COLO829 (cell line): ENCODE measurements around the gene ICAM4.
"Not testable (repeated sequence)": the region's sequence is repeated elsewhere in the genome, so short reads cannot be mapped to it uniquely, and the experiment has no call there.

Source experiments
- DNase-seq: peaks from one replicate; pipeline ENCODE4 v3.0.0; 2012; ENCODE audit warnings: low spot score

The ICAM4 gene

DNA sequence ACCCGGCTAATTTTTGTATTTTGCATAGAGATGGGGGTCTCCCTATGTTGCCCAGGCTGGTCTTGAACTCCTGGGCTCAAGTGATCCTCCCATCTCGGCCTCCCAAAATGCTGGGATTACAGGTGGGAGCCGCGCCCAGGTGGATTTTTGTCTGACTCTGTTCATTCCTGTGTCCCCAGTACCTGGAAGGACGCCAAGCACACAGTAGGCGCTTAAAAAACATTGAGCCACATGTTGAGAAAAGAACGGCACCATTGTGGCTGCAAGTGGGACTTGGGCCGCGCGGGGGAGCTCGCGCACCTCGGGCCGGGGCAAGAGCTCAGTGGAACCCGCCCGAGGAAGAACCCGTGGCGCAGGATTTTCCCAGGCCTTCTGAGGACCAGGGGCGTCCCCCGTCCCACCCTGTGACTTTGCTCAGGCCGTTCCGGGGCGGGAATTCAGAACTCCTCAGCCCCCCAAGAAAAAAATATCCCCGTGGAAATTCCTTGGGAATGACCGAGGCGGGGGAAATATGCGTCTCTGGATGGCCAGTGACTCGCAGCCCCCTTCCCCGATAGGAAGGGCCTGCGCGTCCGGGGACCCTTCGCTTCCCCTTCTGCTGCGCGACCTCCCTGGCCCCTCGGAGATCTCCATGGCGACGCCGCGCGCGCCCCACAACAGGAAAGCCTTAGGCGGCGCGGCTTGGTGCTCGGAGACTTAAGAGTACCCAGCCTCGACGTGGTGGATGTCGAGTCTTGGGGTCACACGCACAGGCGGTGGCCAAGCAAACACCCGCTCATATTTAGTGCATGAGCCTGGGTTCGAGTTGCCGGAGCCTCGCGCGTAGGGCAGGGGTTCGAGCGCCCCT lies 17.2 kb upstream of the ICAM4 start:
- peak; percentile 62 for DNase-seq

DNA sequence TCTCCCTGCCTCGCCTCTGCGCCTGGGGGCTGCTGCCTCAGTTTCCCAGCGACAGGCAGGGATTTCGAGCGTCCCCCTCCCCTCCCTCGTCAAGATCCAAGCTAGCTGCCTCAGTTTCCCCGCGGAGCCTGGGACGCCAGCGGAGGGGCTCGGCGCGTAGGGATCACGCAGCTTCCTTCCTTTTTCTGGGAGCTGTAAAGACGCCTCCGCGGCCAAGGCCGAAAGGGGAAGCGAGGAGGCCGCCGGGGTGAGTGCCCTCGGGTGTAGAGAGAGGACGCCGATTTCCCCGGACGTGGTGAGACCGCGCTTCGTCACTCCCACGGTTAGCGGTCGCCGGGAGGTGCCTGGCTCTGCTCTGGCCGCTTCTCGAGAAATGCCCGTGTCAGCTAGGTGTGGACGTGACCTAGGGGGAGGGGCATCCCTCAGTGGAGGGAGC lies 16.6 kb upstream of the ICAM4 start:
- no peak for DNase-seq

GRCh38 chr19:10270616-10271394 lies 15.9 kb upstream of the ICAM4 start, which contains the start of gene ICAM1:
ICAM1 (plus strand) TSS chr19:10271120; CDS start chr19:10271160, 40 bp downstream.
- DNase-seq = peak; percentile 68

DNA sequence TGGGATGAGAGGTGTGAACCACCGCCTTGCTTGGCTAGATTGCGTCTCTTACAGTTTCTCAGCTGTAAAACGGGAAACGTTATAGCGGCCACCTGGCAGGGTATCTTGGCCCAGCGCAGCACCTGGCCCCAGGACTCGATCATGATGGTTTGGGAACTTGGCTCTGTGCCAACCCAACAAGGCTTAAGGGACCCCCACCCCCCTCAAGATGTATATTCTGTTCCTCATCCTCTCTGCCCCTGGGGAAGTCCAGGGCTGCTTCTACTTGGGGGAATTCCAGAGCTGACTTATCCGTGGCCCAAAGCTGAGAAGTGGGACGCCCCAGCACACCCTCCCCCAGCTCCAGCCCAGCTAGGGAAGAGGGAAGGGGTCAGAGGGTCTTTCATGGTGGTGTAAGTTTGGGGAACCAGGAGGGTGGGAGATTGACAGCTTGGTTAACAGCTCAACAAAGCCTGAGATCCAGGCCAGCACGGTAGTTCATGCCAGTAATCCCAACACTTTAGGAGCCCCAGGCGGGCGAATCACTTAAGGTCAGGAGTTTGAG lies 15.1 kb upstream of the ICAM4 start:
- no peak for DNase-seq

DNA sequence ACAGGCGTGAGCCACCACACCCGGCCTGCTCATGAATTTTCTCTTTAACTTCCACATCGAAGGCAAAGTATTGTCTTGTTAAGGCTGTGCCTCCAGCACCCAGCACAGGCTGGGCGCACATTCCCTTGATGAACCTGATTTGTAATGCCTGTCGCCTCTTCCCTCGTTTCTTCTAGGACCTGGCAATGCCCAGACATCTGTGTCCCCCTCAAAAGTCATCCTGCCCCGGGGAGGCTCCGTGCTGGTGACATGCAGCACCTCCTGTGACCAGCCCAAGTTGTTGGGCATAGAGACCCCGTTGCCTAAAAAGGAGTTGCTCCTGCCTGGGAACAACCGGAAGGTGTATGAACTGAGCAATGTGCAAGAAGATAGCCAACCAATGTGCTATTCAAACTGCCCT lies 12.2 kb upstream of the ICAM4 start:
- DNase-seq = no peak

- DNase-seq = no peak
These were observed 8.8 kb upstream of the ICAM4 start for GRCh38 chr19:10277795-10278589.

- no peak for DNase-seq
These were observed 7.8 kb upstream of the ICAM4 start for GRCh38 chr19:10278935-10279334.

DNA sequence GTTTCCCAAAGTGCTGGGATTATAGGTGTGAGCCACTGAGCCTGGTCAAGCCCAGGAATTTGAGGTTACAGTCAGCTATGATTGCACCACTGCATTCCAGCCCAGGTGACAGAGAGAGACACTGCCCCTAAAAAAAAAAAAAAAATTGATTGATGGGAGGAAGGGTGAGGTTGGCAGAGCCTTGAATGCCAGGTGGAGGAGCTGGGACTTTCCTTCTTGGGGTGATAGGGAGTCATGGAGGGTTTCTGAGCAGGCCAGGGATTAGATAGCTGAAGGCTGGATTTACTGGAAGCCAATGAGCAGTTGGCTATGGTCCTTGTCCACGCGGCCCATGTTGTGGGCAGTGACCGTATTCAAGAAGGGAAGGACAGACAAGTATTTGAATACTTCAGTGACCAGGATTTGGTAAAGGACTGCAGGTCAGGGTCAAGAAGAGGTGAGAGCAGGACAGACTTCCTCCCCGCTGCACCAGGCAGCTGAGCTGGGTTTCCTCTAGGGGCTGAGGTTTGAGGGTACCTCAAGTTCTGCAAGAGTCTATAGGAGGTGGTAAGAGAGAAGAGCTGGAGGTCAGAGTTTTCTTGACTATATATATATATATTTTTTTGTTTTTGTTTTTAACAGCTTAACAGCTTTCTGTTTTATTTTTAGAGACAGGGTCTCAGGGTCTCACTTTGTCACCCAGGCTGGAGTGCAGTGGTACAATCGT lies 6.9 kb upstream of the ICAM4 start:
- DNase-seq = no peak

DNA sequence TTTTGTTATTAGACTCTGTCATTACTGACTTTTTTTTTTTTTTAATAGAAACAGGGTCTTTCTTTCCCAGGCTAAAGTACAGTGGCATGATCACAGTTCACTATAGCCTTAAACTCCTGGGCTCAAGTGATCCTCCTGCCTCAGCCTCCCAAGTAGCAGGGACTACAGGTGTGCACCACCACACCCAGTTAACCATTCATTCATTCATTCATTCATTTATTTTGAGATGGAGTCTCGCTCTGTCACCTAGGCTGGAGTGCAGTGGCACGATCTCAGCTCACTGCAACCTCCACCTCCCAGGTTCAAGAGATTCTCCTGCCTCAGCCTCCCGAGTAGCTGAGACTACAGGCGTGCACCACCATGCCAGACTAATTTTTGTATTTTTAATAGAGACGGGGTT lies 4.7 kb upstream of the ICAM4 start:
- not testable (repeated sequence) for DNase-seq

GRCh38 chr19:10283301-10284064 lies 3.3 kb upstream of the ICAM4 start:
- DNase-seq = no peak

GRCh38 chr19:10284065-10284959 lies 2.4 kb upstream of the ICAM4 start:
- DNase-seq = no peak

DNA sequence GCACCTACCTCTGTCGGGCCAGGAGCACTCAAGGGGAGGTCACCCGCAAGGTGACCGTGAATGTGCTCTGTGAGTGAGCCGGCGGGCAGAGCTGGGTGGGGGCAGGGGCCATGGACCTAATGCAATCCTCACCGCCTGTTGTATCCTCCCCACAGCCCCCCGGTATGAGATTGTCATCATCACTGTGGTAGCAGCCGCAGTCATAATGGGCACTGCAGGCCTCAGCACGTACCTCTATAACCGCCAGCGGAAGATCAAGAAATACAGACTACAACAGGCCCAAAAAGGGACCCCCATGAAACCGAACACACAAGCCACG lies 1.8 kb upstream of the ICAM4 start:
- no peak for DNase-seq

GRCh38 chr19:10285393-10285792 lies 1.4 kb upstream of the ICAM4 start:
- no peak for DNase-seq

DNA sequence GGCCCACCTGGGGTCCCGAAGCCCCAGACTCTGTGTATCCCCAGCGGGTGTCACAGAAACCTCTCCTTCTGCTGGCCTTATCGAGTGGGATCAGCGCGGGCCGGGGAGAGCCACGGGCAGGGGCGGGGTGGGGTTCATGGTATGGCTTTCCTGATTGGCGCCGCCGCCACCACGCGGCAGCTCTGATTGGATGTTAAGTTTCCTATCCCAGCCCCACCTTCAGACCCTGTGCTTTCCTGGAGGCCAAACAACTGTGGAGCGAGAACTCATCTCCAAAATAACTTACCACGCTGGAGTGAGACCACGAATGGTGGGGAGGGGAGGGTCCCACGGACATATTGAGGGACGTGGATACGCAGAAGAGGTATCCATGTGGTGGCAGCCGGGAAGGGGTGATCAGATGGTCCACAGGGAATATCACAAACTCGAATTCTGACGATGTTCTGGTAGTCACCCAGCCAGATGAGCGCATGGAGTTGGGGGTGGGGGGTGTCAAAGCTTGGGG lies 2.0 kb downstream of the ICAM4 start:
- DNase-seq = no peak

DNA sequence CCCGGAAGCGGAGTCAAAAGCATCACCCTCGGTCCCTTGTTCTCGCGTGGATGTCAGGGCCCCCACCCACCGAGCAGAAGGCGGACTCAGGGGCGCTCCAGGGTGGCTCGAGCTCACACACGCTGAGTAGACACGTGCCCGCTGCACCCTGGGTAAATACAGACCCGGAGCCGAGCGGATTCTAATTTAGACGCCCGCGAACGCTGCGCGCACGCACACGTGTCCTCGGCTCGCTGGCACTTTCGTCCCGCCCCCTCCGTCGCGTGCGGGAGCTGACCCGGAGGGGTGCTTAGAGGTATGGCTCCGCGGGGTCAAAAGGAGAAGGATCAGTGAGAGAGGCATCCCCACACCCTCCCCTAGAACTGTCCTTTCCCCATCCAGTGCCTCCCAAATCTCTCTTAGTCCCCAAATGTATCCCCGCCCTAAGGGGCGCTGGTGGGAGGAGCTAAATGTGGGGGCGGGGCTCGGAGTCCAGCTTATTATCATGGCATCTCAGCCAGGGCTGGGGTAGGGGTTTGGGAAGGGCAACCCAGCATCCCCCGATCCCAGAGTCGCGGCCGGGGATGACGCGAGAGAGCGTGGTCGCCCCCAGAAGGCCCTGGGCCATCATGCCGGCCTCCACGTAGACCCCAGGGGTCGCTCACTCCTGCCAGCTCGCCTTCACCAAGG lies 2.5 kb downstream of the ICAM4 start:
- no peak for DNase-seq

- no peak for DNase-seq
These were observed 3.1 kb downstream of the ICAM4 start, which contains the start of gene ICAM5 for GRCh38 chr19:10289836-10290356. ICAM5 (plus strand) TSS chr19:10289952; CDS start chr19:10290044, 92 bp downstream.

DNA sequence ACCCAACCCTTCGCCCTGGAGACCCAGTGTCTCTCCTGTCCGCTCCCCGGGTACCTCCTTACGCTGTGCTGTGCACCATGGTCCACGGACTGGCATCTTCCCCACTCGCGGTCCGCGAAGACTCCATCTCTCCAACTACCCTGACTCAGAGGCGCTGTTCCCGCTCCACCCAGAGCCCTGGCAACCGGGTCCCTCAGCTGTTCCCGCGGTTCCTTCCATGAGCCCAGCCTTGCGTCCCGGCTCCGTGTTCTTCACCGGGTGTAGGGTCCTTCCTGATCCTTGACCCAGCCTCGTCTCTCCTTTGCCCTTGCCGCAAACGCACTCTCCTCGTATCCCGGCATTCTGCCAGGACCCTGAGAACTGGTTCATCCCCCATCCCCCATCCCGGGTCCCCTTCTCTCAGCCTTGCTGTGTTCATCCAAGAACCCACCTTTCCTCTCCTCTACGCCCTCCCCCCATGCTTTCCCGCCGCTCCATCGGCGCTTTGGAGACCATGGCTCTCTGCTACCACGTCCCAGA lies 3.7 kb downstream of the ICAM4 start:
- no peak for DNase-seq

GRCh38 chr19:10290876-10291553 lies 4.3 kb downstream of the ICAM4 start:
- no peak for DNase-seq
